NB4 (cell line): Measurements from ENCODE around the gene PET100.

Experiments
- CTCF ChIP-seq: IDR thresholded peaks from one replicate; pipeline ENCODE4 v1.5.1; 2012; ENCODE audit warnings: low read depth, low read length
- POLR2A ChIP-seq: IDR thresholded peaks from 2 replicates; pipeline ENCODE4 v1.6.1; 2011; ENCODE audit warnings: mild to moderate bottlenecking; ENCODE audit not compliant: insufficient read length; ENCODE audit errors: extremely low read depth

GRCh38 chr19:7633698-7634097 lies 4.1 kb downstream of the PET100 start, which contains the start of gene PCP2:
- TF ChIP-seq CTCF = no peak
- no peak for TF ChIP-seq POLR2A
